Loucy (cell line): Measurements from ENCODE around the gene SRSF9.

ENCODE experiments used
- H2AFZ ChIP-seq: fragments of 200-600 bp; sonication (generic); 2 replicates; pipeline ENCODE4 v1.6.0; 2016; ENCODE audit warnings: antibody characterized with exemption, mild to moderate bottlenecking, low read length, moderate library complexity
- H3F3A ChIP-seq: fragments of 200-600 bp; 2 replicates; pipeline ENCODE4 v1.6.0; 2016; ENCODE audit warnings: antibody characterized with exemption, low read depth, mild to moderate bottlenecking
- H3K27me3 ChIP-seq: fragments of 200-600 bp; sonication (generic); 2 replicates; pipeline ENCODE4 v1.6.1; 2014; ENCODE audit warnings: low read length, mild to moderate bottlenecking; ENCODE audit not compliant: insufficient read depth, poor library complexity, severe bottlenecking
- H3K36me3 ChIP-seq: fragments of 200-600 bp; sonication (generic); 2 replicates; pipeline ENCODE4 v1.6.1; 2016; ENCODE audit warnings: low read length; ENCODE audit not compliant: insufficient read depth
- H3K4me1 ChIP-seq: fragments of 200-600 bp; sonication (generic); 2 replicates; pipeline ENCODE4 v1.5.1; 2014; ENCODE audit warnings: low read length, mild to moderate bottlenecking; ENCODE audit not compliant: insufficient read depth, poor library complexity, severe bottlenecking
- H3K4me2 ChIP-seq: fragments of 200-600 bp; sonication (generic); 2 replicates; pipeline ENCODE4 v1.6.0; 2014; ENCODE audit warnings: antibody characterized with exemption, low read length, low read depth, mild to moderate bottlenecking; ENCODE audit not compliant: poor library complexity, severe bottlenecking
- H3K4me3 ChIP-seq: fragments of 200-600 bp; sonication (generic); 2 replicates; pipeline ENCODE4 v1.5.1; 2014; ENCODE audit warnings: low read length, mild to moderate bottlenecking, mixed read lengths; ENCODE audit not compliant: poor library complexity, severe bottlenecking
- H3K79me2 ChIP-seq: fragments of 200-600 bp; sonication (generic); 2 replicates; pipeline ENCODE4 v1.6.1; 2014; ENCODE audit warnings: low read length; ENCODE audit not compliant: insufficient read depth
- H3K9ac ChIP-seq: fragments of 200-600 bp; sonication (generic); 2 replicates; pipeline ENCODE4 v1.6.0; 2014; ENCODE audit warnings: mild to moderate bottlenecking, low read depth, low read length, moderate library complexity; ENCODE audit not compliant: poor library complexity, severe bottlenecking
- H3K9me2 ChIP-seq: fragments of 200-600 bp; sonication (generic); replicated peaks from 2 replicates; pipeline ENCODE4 v1.6.1; 2016; ENCODE audit warnings: low read depth, low read length, mixed read lengths
- H3K9me3 ChIP-seq: fragments of 200-600 bp; sonication (generic); 2 replicates; pipeline ENCODE4 v1.6.1; 2014; ENCODE audit warnings: mild to moderate bottlenecking, antibody characterized with exemption, low read length, low read depth; ENCODE audit not compliant: insufficient read depth
- H4K20me1 ChIP-seq: fragments of 200-600 bp; sonication (generic); 2 replicates; pipeline ENCODE4 v1.6.0; 2014; ENCODE audit warnings: antibody characterized with exemption, low read length, mild to moderate bottlenecking; ENCODE audit not compliant: insufficient read depth, poor library complexity, severe bottlenecking
- EZH2phosphoT487 ChIP-seq: fragments of 200-600 bp; IDR thresholded peaks from 2 replicates; pipeline ENCODE4 v1.6.1; 2018; ENCODE audit warnings: antibody characterized with exemption, mild to moderate bottlenecking, moderate library complexity, borderline replicate concordance
- TF ChIP-seq, protein P1 (sequence below): fragments of 200-600 bp; sonication (generic); conservative IDR thresholded peaks from 2 replicates; pipeline ENCODE4 v1.5.1; 2014; ENCODE audit warnings: mild to moderate bottlenecking, antibody characterized with exemption, low read length

SRSF9 gene

DNA sequence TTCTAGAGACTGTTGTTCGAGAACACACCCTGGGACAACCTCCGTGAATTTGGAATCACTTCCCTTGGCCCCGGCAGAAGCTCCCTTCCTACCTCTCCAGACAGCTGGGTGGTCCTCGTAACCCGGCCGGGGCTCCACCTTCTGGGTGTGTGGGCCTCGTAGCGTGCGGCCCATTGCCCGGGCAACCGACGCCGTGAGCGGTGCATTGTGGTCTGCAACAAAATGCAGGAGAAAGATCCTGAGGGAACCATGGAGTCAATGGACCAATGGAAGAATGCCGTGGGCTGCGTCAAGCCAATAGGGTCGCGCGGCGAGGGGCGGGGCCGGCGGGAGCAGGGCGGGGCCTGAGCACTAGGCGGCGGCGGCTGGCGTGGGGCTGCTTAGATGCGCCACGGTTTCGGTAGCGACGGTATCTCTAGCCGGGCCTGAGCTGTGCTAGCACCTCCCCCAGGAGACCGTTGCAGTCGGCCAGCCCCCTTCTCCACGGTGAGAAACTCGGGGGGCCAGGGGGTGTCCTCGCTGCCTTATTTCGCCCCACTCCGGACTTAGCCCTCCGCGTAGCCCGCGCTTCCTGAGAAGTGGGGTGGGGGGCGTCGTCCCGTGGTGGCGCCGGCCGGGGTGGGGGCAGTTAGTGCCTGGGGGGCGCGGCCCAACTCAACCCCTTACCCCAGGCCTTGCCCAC, 26.3 kb upstream of the SRSF9 start, which contains the start of gene DYNLL1:
Gene DYNLL1 (plus strand): TSS at position 383 of the 682 bp plus-strand sequence. CDS start 309 bp downstream, outside the sequence.
- Histone ChIP-seq H2AFZ (peak within 1 kb of the TSS; percentile 73), H3K36me3 (peaks cover 18% of the 10 kb centered on the region)
- no peak for TF ChIP-seq EZH2phosphoT487
- TF ChIP-seq, protein P1, sequence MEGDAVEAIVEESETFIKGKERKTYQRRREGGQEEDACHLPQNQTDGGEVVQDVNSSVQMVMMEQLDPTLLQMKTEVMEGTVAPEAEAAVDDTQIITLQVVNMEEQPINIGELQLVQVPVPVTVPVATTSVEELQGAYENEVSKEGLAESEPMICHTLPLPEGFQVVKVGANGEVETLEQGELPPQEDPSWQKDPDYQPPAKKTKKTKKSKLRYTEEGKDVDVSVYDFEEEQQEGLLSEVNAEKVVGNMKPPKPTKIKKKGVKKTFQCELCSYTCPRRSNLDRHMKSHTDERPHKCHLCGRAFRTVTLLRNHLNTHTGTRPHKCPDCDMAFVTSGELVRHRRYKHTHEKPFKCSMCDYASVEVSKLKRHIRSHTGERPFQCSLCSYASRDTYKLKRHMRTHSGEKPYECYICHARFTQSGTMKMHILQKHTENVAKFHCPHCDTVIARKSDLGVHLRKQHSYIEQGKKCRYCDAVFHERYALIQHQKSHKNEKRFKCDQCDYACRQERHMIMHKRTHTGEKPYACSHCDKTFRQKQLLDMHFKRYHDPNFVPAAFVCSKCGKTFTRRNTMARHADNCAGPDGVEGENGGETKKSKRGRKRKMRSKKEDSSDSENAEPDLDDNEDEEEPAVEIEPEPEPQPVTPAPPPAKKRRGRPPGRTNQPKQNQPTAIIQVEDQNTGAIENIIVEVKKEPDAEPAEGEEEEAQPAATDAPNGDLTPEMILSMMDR = no peak

DNA sequence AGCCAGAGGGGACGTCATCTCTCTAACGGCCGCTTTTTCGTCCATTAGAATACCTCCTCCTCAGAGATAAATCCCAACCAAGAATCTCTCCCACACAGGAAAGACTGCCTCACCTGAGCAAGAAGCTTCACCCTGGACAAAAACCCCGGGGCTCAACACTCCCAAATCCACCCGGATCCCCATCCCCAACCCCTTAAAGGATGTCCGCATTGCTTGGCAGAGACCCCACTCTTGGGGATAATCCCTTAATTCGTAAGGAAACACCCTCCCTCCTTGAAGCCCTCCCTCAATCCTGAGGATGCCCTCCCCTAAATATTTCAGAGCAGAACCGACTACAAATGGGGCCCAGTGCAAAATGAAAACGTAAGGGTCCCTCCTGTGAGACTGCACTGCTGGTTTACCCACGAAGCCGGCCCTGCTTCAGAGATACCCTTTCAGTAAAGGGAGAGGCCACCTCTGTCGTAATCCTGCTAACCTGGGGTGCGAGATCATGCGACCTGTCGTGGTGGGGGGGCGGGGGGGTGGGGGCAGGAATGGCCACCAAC, 25.7 kb upstream of the SRSF9 start:
- H3K9me2 ChIP-seq = no peaks in the 10 kb centered on the region
- H2AFZ ChIP-seq = peak overlapping the region; percentile 73; the same call in 1 of the 2 replicates
- peaks cover 18% of the 10 kb centered on the region for H3K36me3 ChIP-seq
- peaks cover 32% of the 10 kb centered on the region for H4K20me1 ChIP-seq
- H3K4me1 ChIP-seq = peaks cover 22% of the 10 kb centered on the region
- H3K4me3 ChIP-seq = peak overlapping the region; percentile 96
- peak overlapping the region; percentile 82 for H3K4me2 ChIP-seq
- H3K9me3 ChIP-seq = no peaks in the 10 kb centered on the region
- peaks cover 3% of the 10 kb centered on the region; the same call in 1 of the 2 replicates for H3F3A ChIP-seq
- H3K9ac ChIP-seq = peak overlapping the region; percentile 73
- H3K79me2 ChIP-seq = peaks cover 29% of the 10 kb centered on the region
- no peaks in the 10 kb centered on the region for H3K27me3 ChIP-seq
- TF ChIP-seq, protein P1 = no peak
- no peak for TF ChIP-seq EZH2phosphoT487

More for the DNA sequence above, 26.3 kb upstream of the SRSF9 start, which contains the start of gene DYNLL1:
- Histone ChIP-seq H4K20me1 (peaks cover 32% of the 10 kb centered on the region), H3K79me2 (peaks cover 29% of the 10 kb centered on the region), H3K27me3 (no peaks in the 10 kb centered on the region), H3K4me1 (peaks cover 22% of the 10 kb centered on the region), H3F3A (peaks cover 3% of the 10 kb centered on the region; the same call in 1 of the 2 replicates), H3K9ac (peak within 1 kb of the TSS; percentile 98), H3K4me3 (peak within 1 kb of the TSS; percentile 96), H3K4me2 (peak within 1 kb of the TSS; percentile 93), H3K9me2 (no peaks in the 10 kb centered on the region), H3K9me3 (no peaks in the 10 kb centered on the region)

DNA sequence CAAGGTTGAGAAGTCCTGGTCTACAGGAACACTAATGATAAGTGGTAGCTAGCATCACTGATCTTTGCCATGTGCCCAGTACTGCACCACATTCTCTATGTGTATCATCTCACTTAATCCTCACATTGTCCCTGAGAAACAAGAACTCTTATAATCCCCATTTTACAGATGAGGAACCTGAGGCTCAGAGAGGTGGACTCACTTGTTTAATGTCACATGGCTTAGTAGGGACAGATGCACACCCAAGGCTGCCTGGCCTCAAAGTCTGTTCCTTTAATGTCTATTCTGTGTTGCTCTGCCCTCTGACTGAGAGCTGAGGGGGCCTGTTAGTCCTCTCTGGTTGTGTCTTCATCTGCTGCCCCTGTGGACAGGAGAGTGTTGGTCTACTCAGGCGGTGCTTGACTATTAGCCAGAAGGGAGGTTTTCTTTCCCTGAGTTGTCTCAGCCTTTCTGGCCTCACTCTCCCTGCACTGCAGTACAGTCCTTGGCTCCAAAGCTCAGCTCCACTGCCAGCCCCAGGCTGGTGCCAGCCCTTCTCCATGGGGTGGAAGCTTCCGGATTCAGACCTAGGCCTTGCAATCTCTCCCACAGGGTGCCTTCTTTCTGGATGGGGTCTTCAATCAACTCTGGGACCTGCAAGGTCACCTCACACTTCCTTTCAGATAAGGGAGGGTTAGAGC, 21.4 kb upstream of the SRSF9 start:
- Histone ChIP-seq H3K36me3 (no peaks in the 10 kb centered on the region), H3K9me2 (no peaks in the 10 kb centered on the region), H3K27me3 (no peaks in the 10 kb centered on the region), H3F3A (no peaks in the 10 kb centered on the region), H3K9ac (no peak overlapping the region), H3K4me1 (peaks cover 10% of the 10 kb centered on the region), H3K4me2 (no peak overlapping the region), H2AFZ (no peak overlapping the region), H3K79me2 (peaks cover under 1% of the 10 kb centered on the region; the same call in 1 of the 2 replicates), H4K20me1 (no peaks in the 10 kb centered on the region), H3K9me3 (no peaks in the 10 kb centered on the region), H3K4me3 (no peak overlapping the region)
- TF ChIP-seq EZH2phosphoT487 = no peak
- TF ChIP-seq, protein P1 = no peak
